Measurements from ENCODE around the gene MBD3L2. TPM values are rescaled to one million over a fixed set of nuclear protein-coding genes. Genes with fewer than 3 reads are reported as not detected.

MBD3L2 gene
- total RNA-seq, 1 experiment from 2014 or later = not detected

DNA sequence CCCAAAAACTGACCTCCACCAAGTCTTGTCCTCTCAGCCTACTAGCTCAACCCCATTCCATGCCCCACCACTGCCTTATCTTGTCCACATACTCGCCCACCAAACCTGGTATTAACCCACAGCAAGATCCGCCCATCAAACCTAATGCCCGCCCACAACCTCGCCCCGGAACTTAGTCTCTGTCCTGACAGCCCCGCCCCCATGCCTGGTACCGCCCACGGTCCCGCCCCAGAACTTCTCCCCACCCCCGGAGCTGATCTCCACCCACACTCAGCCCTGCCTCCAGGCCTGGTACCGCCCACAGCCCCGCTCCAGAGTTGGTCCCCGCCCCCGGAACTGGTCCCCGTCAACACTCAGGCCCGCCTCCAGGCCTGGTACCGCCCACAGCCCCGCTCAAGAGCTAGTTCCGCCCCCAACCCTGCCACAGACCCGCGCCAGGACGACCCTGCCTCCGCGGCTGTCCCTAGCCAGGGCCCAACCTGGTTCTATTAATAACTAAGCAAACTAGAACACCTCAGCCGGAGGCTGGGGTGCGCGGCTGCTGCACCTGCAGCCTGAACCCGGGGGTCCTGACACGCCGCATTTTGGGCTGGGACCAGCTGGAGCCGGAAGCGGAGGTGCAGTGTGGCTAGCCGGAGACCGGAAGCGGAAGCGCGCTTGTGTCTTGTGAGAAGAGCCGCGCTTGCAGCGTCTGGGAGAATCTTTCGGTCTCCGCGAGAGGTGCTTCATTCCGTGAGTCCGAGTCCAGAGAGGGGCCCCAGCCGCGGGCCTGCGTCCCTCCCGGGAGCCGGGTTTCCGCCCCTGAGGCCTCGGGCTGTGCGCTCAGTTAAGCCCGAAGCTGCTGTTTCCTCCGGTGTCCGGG, 20.2 kb downstream of the MBD3L2 start, which contains the start of gene ZNF557:
ZNF557 (plus strand) TSS at position 662 of the 862 bp plus-strand sequence. CDS start 5,372 bp downstream, outside the sequence.
- H3K9me3 ChIP-seq (replicated peaks) = peaks cover 9% of the 10 kb centered on the region
- peaks cover 42% of the 10 kb centered on the region for H3K36me3 ChIP-seq

DNA sequence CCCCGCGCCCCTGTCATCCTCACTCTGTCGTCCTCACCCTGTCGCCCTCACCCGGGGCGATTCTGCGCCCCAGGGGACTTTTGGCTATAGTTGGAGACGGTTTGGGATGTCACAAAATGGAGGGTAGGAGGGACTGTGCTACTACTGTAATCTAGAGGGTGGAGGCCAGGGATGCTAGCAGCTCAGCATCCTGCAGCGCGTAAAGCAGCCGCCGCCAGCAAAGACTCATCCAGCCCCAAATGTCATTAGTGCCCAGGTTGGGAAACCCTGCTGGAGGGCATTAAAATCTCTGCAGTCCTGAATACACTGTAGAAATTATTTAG, 20.7 kb downstream of the MBD3L2 start:
- H3K4me1 ChIP-seq (replicated peaks) = peaks cover 7% of the 10 kb centered on the region; the same call in 1 of the 2 replicates
- peak overlapping the region; percentile 14 for H3K27ac ChIP-seq
- peaks cover 9% of the 10 kb centered on the region for H3K9me3 ChIP-seq (replicated peaks)
- H3K36me3 ChIP-seq = peaks cover 44% of the 10 kb centered on the region
- H3K27me3 ChIP-seq (replicated peaks) = no peaks in the 10 kb centered on the region
- peak overlapping the region; percentile 79 for H3K4me3 ChIP-seq
- DNase-seq (ENCODE audit: low read depth in 1 of 2, low spot score in 2 of 2) = no peak

More for the DNA sequence above, 20.2 kb downstream of the MBD3L2 start, which contains the start of gene ZNF557:
- DNase-seq (ENCODE audit: low read depth in 1 of 2, low spot score in 2 of 2) = peak; percentile 96 to 98
- H3K27me3 ChIP-seq (replicated peaks) = no peaks in the 10 kb centered on the region
- peak within 1 kb of the TSS; percentile 14 for H3K27ac ChIP-seq
- peaks cover 7% of the 10 kb centered on the region; the same call in 1 of the 2 replicates for H3K4me1 ChIP-seq (replicated peaks)
- peak within 1 kb of the TSS; percentile 79 for H3K4me3 ChIP-seq

DNA sequence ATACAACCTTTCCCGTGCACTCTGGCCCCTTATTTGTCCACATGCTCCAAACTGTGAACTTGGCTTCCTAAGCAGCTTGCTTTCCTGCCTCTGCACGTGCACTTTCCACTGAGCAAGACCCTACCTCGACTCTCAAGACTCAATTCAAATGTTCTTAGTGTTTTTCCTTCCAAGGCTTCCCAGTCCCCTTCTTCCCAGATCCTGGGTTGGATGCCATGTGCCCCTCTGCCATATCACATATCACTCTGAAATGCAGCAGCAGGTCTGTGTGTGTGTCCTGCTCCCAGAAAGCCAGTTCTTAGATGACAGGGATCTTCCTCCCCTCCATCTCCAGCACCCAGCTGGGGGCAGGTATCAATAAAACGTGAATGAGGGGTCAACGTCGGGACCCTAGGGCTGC, 23.4 kb downstream of the MBD3L2 start:
- Histone ChIP-seq H3K36me3 (peaks cover 69% of the 10 kb centered on the region), H3K9me3 (replicated peaks) (peaks cover 13% of the 10 kb centered on the region), H3K4me1 (replicated peaks) (peaks cover 7% of the 10 kb centered on the region; the same call in 1 of the 2 replicates), H3K27ac (no peak overlapping the region), H3K4me3 (no peak overlapping the region), H3K27me3 (replicated peaks) (no peaks in the 10 kb centered on the region)
- no peak for DNase-seq (ENCODE audit: low read depth in 1 of 2, low spot score in 2 of 2)

- Histone ChIP-seq H3K9me3 (replicated peaks) (peaks cover 26% of the 10 kb centered on the region), H3K27me3 (replicated peaks) (no peaks in the 10 kb centered on the region), H3K4me1 (replicated peaks) (peaks cover 3% of the 10 kb centered on the region; the same call in 1 of the 2 replicates), H3K27ac (no peak overlapping the region), H3K4me3 (no peak overlapping the region), H3K36me3 (peaks cover 87% of the 10 kb centered on the region)
- DNase-seq (ENCODE audit: low read depth in 1 of 2, low spot score in 2 of 2) = peak in 1 of 2 experiments; percentile 25
These were observed 25.7 kb downstream of the MBD3L2 start for GRCh38 chr19:7074705-7075282.

- peaks cover 33% of the 10 kb centered on the region for H3K9me3 ChIP-seq (replicated peaks)
- H3K27me3 ChIP-seq (replicated peaks) = no peaks in the 10 kb centered on the region
- no peak overlapping the region for H3K4me3 ChIP-seq
- H3K36me3 ChIP-seq = peaks cover 91% of the 10 kb centered on the region
- H3K27ac ChIP-seq = no peak overlapping the region
- H3K4me1 ChIP-seq (replicated peaks) = no peaks in the 10 kb centered on the region
- DNase-seq (ENCODE audit: low read depth in 1 of 2, low spot score in 2 of 2) = no peak
These were observed 27.0 kb downstream of the MBD3L2 start for GRCh38 chr19:7076151-7076550.

DNA sequence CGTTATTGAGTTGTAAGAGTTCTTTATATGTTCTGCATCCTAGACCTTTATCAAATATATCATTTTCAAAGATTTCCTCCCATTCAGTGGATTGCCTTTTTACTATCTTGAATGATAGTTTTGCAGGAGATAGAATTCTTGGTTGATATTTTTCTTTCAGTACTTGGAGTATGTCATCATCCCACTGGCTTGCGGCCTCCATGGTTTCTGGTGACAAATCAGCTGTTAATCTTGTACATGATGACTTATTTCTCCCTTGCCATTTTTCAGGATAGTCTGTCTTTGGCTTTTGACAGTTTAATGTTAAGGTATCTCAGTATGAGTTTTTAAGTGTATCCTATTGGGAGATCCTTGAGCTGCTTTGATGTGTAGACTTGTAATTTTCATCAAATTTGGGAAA, 28.9 kb downstream of the MBD3L2 start:
- no peaks in the 10 kb centered on the region for H3K27me3 ChIP-seq (replicated peaks)
- H3K4me3 ChIP-seq = no peak overlapping the region
- H3K36me3 ChIP-seq = peaks cover 92% of the 10 kb centered on the region
- H3K9me3 ChIP-seq (replicated peaks) = peaks cover 46% of the 10 kb centered on the region
- no peak for DNase-seq (ENCODE audit: low read depth in 1 of 2, low spot score in 2 of 2)
- H3K27ac ChIP-seq = no peak overlapping the region
- no peaks in the 10 kb centered on the region for H3K4me1 ChIP-seq (replicated peaks)

- H3K4me3 ChIP-seq = no peak overlapping the region
- no peaks in the 10 kb centered on the region for H3K27me3 ChIP-seq (replicated peaks)
- peaks cover 72% of the 10 kb centered on the region for H3K9me3 ChIP-seq (replicated peaks)
- no peaks in the 10 kb centered on the region for H3K4me1 ChIP-seq (replicated peaks)
- peak; percentile 6 to 28 for DNase-seq (ENCODE audit: low read depth in 1 of 2, low spot score in 2 of 2)
- peaks cover 67% of the 10 kb centered on the region for H3K36me3 ChIP-seq
- no peak overlapping the region for H3K27ac ChIP-seq
These were observed 34.2 kb downstream of the MBD3L2 start for GRCh38 chr19:7083076-7083956.

- no peaks in the 10 kb centered on the region for H3K27me3 ChIP-seq (replicated peaks)
- peaks cover 45% of the 10 kb centered on the region for H3K9me3 ChIP-seq (replicated peaks)
- no peak overlapping the region for H3K27ac ChIP-seq
- H3K36me3 ChIP-seq = peaks cover 13% of the 10 kb centered on the region
- H3K4me3 ChIP-seq = no peak overlapping the region
- no peak for DNase-seq (ENCODE audit: low read depth in 1 of 2, low spot score in 2 of 2)
- H3K4me1 ChIP-seq (replicated peaks) = no peaks in the 10 kb centered on the region
These were observed 39.9 kb downstream of the MBD3L2 start for GRCh38 chr19:7088999-7089398.

DNA sequence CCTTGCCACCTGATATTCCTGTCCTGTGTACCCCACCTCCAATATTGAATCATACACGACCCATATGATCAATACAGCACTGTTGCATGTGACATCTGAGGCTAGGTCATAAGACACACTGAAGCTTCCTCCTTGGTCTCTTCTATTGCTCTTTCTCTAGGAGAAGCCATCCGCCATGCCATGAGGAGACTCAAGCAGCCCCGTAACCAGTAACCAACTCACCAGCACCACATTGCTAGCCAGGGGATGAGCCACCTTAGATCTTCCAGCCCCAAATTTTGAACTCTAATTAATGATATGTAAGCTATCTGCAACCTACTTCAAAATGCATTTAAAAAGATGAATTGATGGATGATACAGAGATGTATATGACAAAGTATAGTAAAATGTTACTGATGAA, 49.0 kb downstream of the MBD3L2 start:
- Histone ChIP-seq H3K27me3 (replicated peaks) (0 out of 2 replicates have a peak, but pooled peaks cover 2% of the 10 kb centered on the region), H3K9me3 (replicated peaks) (peaks cover 21% of the 10 kb centered on the region), H3K4me1 (replicated peaks) (peaks cover 10% of the 10 kb centered on the region; the same call in 1 of the 2 replicates), H3K4me3 (no peak overlapping the region), H3K27ac (no peak overlapping the region), H3K36me3 (no peaks in the 10 kb centered on the region)
- no peak for DNase-seq (ENCODE audit: low read depth in 1 of 2, low spot score in 2 of 2)

- Histone ChIP-seq H3K27me3 (replicated peaks) (0 out of 2 replicates have a peak, but pooled peaks cover 2% of the 10 kb centered on the region), H3K27ac (peak overlapping the region; percentile 54), H3K4me3 (peak overlapping the region; percentile 64), H3K9me3 (replicated peaks) (peaks cover 21% of the 10 kb centered on the region), H3K4me1 (replicated peaks) (peaks cover 10% of the 10 kb centered on the region; the same call in 1 of the 2 replicates), H3K36me3 (no peaks in the 10 kb centered on the region)
- peak; percentile 84 to 87 for DNase-seq (ENCODE audit: low read depth in 1 of 2, low spot score in 2 of 2)
These were observed 49.8 kb downstream of the MBD3L2 start for GRCh38 chr19:7098701-7099596.

DNA sequence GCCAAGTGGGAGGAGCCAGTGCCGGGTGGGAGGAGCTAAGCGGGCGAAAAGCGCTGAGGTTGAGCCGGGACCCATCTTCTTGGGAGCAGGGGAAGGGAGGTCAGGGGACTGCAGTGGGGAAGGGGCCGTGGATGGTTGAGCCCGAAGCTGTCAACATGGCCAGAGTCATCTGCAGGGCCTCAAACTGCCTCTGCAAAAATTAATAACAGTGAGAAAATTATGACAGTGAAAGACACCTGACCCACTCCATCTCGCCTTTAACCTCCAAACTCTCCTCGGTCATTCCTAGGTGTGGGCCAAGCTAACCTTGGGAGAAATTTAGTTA, 50.4 kb downstream of the MBD3L2 start:
- DNase-seq (ENCODE audit: low read depth in 1 of 2, low spot score in 2 of 2) = no peak
- H3K27me3 ChIP-seq (replicated peaks) = 0 out of 2 replicates have a peak, but pooled peaks cover 2% of the 10 kb centered on the region
- H3K27ac ChIP-seq = peak overlapping the region; percentile 54
- peaks cover 10% of the 10 kb centered on the region; the same call in 1 of the 2 replicates for H3K4me1 ChIP-seq (replicated peaks)
- H3K9me3 ChIP-seq (replicated peaks) = peaks cover 21% of the 10 kb centered on the region
- H3K36me3 ChIP-seq = no peaks in the 10 kb centered on the region
- H3K4me3 ChIP-seq = peak overlapping the region; percentile 64
